NCI-H510A treated with DMSO at 0.1 percent for 48 hours (cell line): Measurements from ENCODE around the gene FAM174B.

Source experiments
- DNase-seq: peaks from one replicate; lab custom pipeline; 2025; lab: John Stamatoyannopoulos, UW

FAM174B gene

DNA sequence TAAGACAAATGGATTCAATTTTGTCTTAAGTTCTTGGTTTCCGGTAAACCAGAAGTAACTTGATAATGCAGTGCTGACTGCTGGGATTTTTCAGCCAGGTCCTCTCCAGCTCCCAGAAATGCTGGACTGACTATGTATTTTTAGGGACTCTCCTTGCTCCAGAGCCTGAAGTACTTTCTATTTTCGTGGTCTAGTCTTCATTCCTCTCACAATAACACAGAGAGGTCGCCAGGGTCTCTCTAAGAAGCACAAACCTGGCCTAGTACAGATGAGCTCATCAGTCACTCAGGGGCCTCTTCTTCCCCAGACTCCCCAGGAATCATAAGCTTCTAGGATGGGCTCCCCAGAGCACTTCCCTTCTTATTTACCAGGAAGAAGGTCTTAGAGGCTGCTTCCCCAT is 85.8 kb downstream of the FAM174B start:
- DNase-seq = no peak
